Prostate gland (tissue), 2 donors: Measurements from ENCODE around the gene DDI1. TPM values are rescaled to one million over a fixed set of nuclear protein-coding genes. Genes with fewer than 3 reads are reported as not detected.

Experiments
- DNase-seq: peaks from one replicate; pipeline ENCODE4 v3.0.0-alpha.2; 2019; ENCODE audit warnings: low spot score
- H3K27ac ChIP-seq, 2 donors: fragments of 200-600 bp; sonication (generic); 2 replicates each; pipeline ENCODE4 v1.5.1; 2017 to 2019
- H3K27me3 ChIP-seq: fragments of 200-600 bp; sonication (generic); replicated peaks from 2 replicates; pipeline ENCODE4 v1.5.1; 2019; ENCODE audit not compliant: insufficient read depth
- H3K36me3 ChIP-seq, 2 donors: fragments of 200-600 bp; sonication (generic); 1 replicate in 1 of 2; 2 replicates in 1 of 2; pipeline versions ENCODE4 v1.5.1 to v1.8.1; 2017 to 2019
- H3K4me1 ChIP-seq: fragments of 200-600 bp; sonication (generic); replicated peaks from 2 replicates; pipeline ENCODE4 v1.5.1; 2019
- H3K4me3 ChIP-seq, 2 donors: fragments of 200-600 bp; sonication (generic); 2 replicates each; pipeline ENCODE4 v1.5.1; 2017 to 2019
- H3K9me3 ChIP-seq: fragments of 200-600 bp; sonication (generic); 2 replicates; pipeline ENCODE4 v1.5.1; 2017
- CTCF ChIP-seq, 4 experiments: fragments of 200-600 bp in 2 of 4; fragments of 450-650 bp in 2 of 4; sonication (generic) in 2 of 4; IDR thresholded peaks; 1 replicate in 3 of 4; 2 replicates in 1 of 4; pipeline ENCODE4 v1.5.1; 2016 to 2019; ENCODE audit warnings: antibody characterized with exemption in 4 of 4, mild to moderate bottlenecking in 2 of 4, moderate library complexity in 2 of 4
- POLR2A ChIP-seq: fragments of 450-650 bp; IDR thresholded peaks from one replicate; pipeline ENCODE4 v1.6.1; 2016; ENCODE audit warnings: antibody characterized with exemption, mild to moderate bottlenecking
- POLR2AphosphoS5 ChIP-seq: sonication (generic); formaldehyde crosslinking; IDR thresholded peaks from one replicate; pipeline ENCODE4 v1.6.1; 2017; ENCODE audit warnings: antibody characterized with exemption
- WGBS: methylation state at CpG from one replicate; pipeline ENCODE4 v1.1.5; 2018; 5-methylcytosine and 5-hydroxymethylcytosine counted together
- intact Hi-C: fragments of 100-400 bp; cut with DNase I; formaldehyde crosslinking; loops from one replicate; pipeline ENCODE4 v1.14.2; 2022
- total RNA-seq, 2 donors: library from RNA; depleted of rRNA; stranded (reverse); fragments of >200 nt; gene quantifications; one replicate each; pipeline ENCODE4 v1.1.0, GENCODE V29; 2016

DDI1 gene
- total RNA-seq, 2 donors from 2014 or later, result 2.8 TPM; not detected in 1

- WGBS, result 81% methylated on average over 3 of the region's 3 CpGs
- H3K36me3 ChIP-seq, result no peaks in the 10 kb centered on the region
- no peak overlapping the region for H3K27ac ChIP-seq
- no peaks in the 10 kb centered on the region for H3K9me3 ChIP-seq
- no peak for DNase-seq
- H3K4me1 ChIP-seq, result no peaks in the 10 kb centered on the region
- TF ChIP-seq POLR2A, result no peak
- TF ChIP-seq CTCF (IDR thresholded peaks at IDR 0.05), result no peak
- no peak for TF ChIP-seq POLR2AphosphoS5
- no peak overlapping the region for H3K4me3 ChIP-seq
- no peaks in the 10 kb centered on the region for H3K27me3 ChIP-seq
- intact Hi-C loops, result no loop called here
These were observed 20.6 kb upstream of the DDI1 start for GRCh38 chr11:104015649-104016415.

GRCh38 chr11:104024572-104024971 lies 11.9 kb upstream of the DDI1 start:
- H3K27ac ChIP-seq, result no peak overlapping the region
- H3K36me3 ChIP-seq, result no peaks in the 10 kb centered on the region
- 97% methylated on average over 2 of the region's 2 CpGs for WGBS
- DNase-seq, result no peak
- H3K4me1 ChIP-seq, result no peaks in the 10 kb centered on the region
- intact Hi-C loops, result no loop called here
- H3K4me3 ChIP-seq, result no peak overlapping the region
- TF ChIP-seq POLR2AphosphoS5 (no peak), POLR2A (no peak), CTCF (IDR thresholded peaks at IDR 0.05) (no peak)
- H3K9me3 ChIP-seq, result no peaks in the 10 kb centered on the region
- no peaks in the 10 kb centered on the region for H3K27me3 ChIP-seq

GRCh38 chr11:104028476-104029263 lies 7.8 kb upstream of the DDI1 start:
- intact Hi-C loops, result no loop called here
- H3K27me3 ChIP-seq, result no peaks in the 10 kb centered on the region
- 38% methylated on average over 3 of the region's 3 CpGs for WGBS
- no peak overlapping the region for H3K4me3 ChIP-seq
- no peaks in the 10 kb centered on the region for H3K9me3 ChIP-seq
- no peaks in the 10 kb centered on the region for H3K4me1 ChIP-seq
- TF ChIP-seq CTCF (IDR thresholded peaks at IDR 0.05) (no peak), POLR2A (no peak), POLR2AphosphoS5 (no peak)
- H3K27ac ChIP-seq, result no peak overlapping the region
- no peaks in the 10 kb centered on the region for H3K36me3 ChIP-seq
- no peak for DNase-seq

- Histone ChIP-seq H3K4me1 (no peaks in the 10 kb centered on the region), H3K27me3 (no peaks in the 10 kb centered on the region), H3K27ac (no peak overlapping the region), H3K36me3 (no peaks in the 10 kb centered on the region), H3K9me3 (no peaks in the 10 kb centered on the region), H3K4me3 (no peak overlapping the region)
- intact Hi-C loops, result no loop called here
- no peak for TF ChIP-seq CTCF (IDR thresholded peaks at IDR 0.05)
- no peak for TF ChIP-seq POLR2AphosphoS5
- no peak for TF ChIP-seq POLR2A
- no peak for DNase-seq
These were observed 3.3 kb upstream of the DDI1 start for GRCh38 chr11:104033134-104033533.

GRCh38 chr11:104033561-104033960 lies 2.9 kb upstream of the DDI1 start:
- Histone ChIP-seq H3K27ac (no peak overlapping the region), H3K36me3 (no peaks in the 10 kb centered on the region), H3K4me3 (no peak overlapping the region), H3K9me3 (no peaks in the 10 kb centered on the region), H3K4me1 (no peaks in the 10 kb centered on the region), H3K27me3 (no peaks in the 10 kb centered on the region)
- WGBS, result 72% methylated on average over 1 of the region's 1 CpG
- no peak for DNase-seq
- intact Hi-C loops, result no loop called here
- TF ChIP-seq POLR2AphosphoS5 (no peak), CTCF (IDR thresholded peaks at IDR 0.05) (no peak), POLR2A (no peak)
